Astrocyte (in vitro differentiated cells and primary cell): Measurements from ENCODE around the gene NKAIN2. TPM values are rescaled to one million over a fixed set of nuclear protein-coding genes. Genes with fewer than 3 reads are reported as not detected.

Experiments used
- DNase-seq: peaks from one replicate; pipeline ENCODE4 v3.0.0-alpha.2; 2010; ENCODE audit warnings: low read depth
- FAIRE-seq: peaks from 2 replicates; lab custom pipeline; 2011; peaks lifted over from hg19 to GRCh38; lab: Jason Lieb, UNC
- H2AFZ ChIP-seq: 2 replicates; pipeline ENCODE4 v1.6.0; 2012; ENCODE audit warnings: low read depth, low read length, inconsistent platforms
- H3K27ac ChIP-seq: 2 replicates; pipeline ENCODE4 v1.5.1; 2011; ENCODE audit warnings: low read depth, low read length, inconsistent platforms
- H3K27me3 ChIP-seq: 2 replicates; pipeline ENCODE4 v1.6.0; 2011; ENCODE audit warnings: low read length, inconsistent platforms; ENCODE audit not compliant: insufficient read depth
- H3K36me3 ChIP-seq: 2 replicates; pipeline ENCODE4 v1.5.1; 2011; ENCODE audit warnings: low read length, inconsistent platforms; ENCODE audit not compliant: insufficient read depth
- H3K4me1 ChIP-seq: 2 replicates; pipeline ENCODE4 v1.5.1; 2011; ENCODE audit warnings: low read length, inconsistent platforms; ENCODE audit not compliant: insufficient read depth
- H3K4me2 ChIP-seq: 2 replicates; pipeline ENCODE4 v1.6.0; 2012; ENCODE audit warnings: low read length, inconsistent platforms
- H3K4me3 ChIP-seq: 2 replicates; pipeline ENCODE4 v1.5.1; 2011; ENCODE audit warnings: low read depth, mild to moderate bottlenecking, low read length, inconsistent platforms; ENCODE audit not compliant: insufficient read depth
- H3K79me2 ChIP-seq: 2 replicates; pipeline ENCODE4 v1.6.0; 2012; ENCODE audit warnings: mild to moderate bottlenecking, low read length, inconsistent platforms; ENCODE audit not compliant: insufficient read depth
- H3K9ac ChIP-seq: 2 replicates; pipeline ENCODE4 v1.6.0; 2012; ENCODE audit warnings: mild to moderate bottlenecking, low read length, inconsistent platforms
- H3K9me3 ChIP-seq: 2 replicates; pipeline ENCODE4 v1.5.1; 2012; ENCODE audit warnings: low read depth, mild to moderate bottlenecking, low read length, inconsistent platforms; ENCODE audit not compliant: insufficient read depth
- H4K20me1 ChIP-seq: 2 replicates; pipeline ENCODE4 v1.6.0; 2012; ENCODE audit warnings: low read length, inconsistent platforms; ENCODE audit not compliant: insufficient read depth
- H3K27ac Mint-ChIP-seq: one replicate; pipeline ENCODE4 v1.8.0; 2021; ENCODE audit warnings: mild to moderate bottlenecking, mixed read lengths; ENCODE audit not compliant: unreplicated experiment
- H3K27me3 Mint-ChIP-seq: one replicate; pipeline ENCODE4 v1.8.0; 2021; ENCODE audit warnings: low read depth, mixed read lengths; ENCODE audit not compliant: unreplicated experiment
- H3K36me3 Mint-ChIP-seq: one replicate; pipeline ENCODE4 v1.8.0; 2021; ENCODE audit warnings: low read depth, mixed read lengths; ENCODE audit not compliant: unreplicated experiment
- H3K4me1 Mint-ChIP-seq: one replicate; pipeline ENCODE4 v1.8.0; 2021; ENCODE audit warnings: low read depth, mixed read lengths; ENCODE audit not compliant: unreplicated experiment
- H3K4me3 Mint-ChIP-seq: one replicate; pipeline ENCODE4 v1.8.0; 2021; ENCODE audit warnings: mild to moderate bottlenecking, moderate library complexity, mixed read lengths; ENCODE audit not compliant: unreplicated experiment
- H3K9me3 Mint-ChIP-seq: one replicate; pipeline ENCODE4 v1.8.0; 2021; ENCODE audit warnings: mild to moderate bottlenecking, mixed read lengths; ENCODE audit not compliant: unreplicated experiment
- CTCF ChIP-seq: IDR thresholded peaks from 2 replicates; pipeline ENCODE4 v1.5.1; 2011; ENCODE audit warnings: low read depth, mild to moderate bottlenecking, inconsistent platforms, low read length, moderate library complexity; ENCODE audit not compliant: insufficient read depth
- EZH2 ChIP-seq: IDR thresholded peaks from 2 replicates; pipeline ENCODE4 v1.6.1; 2012; ENCODE audit warnings: mild to moderate bottlenecking, low read length, inconsistent platforms; ENCODE audit not compliant: insufficient read depth
- total RNA-seq: library from RNA; stranded (reverse); gene quantifications from 2 replicates; pipeline ENCODE4 v1.2.1, GENCODE V29; 2021

The NKAIN2 gene
- total RNA-seq, 1 donor from 2014 or later = 0.07 TPM

- Histone ChIP-seq H3K36me3 (no peaks in the 10 kb centered on the region), H3K27ac (no peak overlapping the region), H2AFZ (no peak overlapping the region), H3K4me3 (no peak overlapping the region), H3K4me2 (no peak overlapping the region), H3K9me3 (no peaks in the 10 kb centered on the region), H3K79me2 (no peaks in the 10 kb centered on the region), H3K4me1 (no peaks in the 10 kb centered on the region), H4K20me1 (no peaks in the 10 kb centered on the region), H3K9ac (no peak overlapping the region), H3K27me3 (no peaks in the 10 kb centered on the region)
- FAIRE-seq (no peak), DNase-seq (no peak)
- Mint-ChIP-seq H3K36me3 (no peaks in the 10 kb centered on the region), H3K9me3 (no peaks in the 10 kb centered on the region), H3K4me3 (no peak overlapping the region), H3K27me3 (no peaks in the 10 kb centered on the region), H3K27ac (no peak overlapping the region), H3K4me1 (peaks cover 3% of the 10 kb centered on the region)
- TF ChIP-seq CTCF = no peak
- no peak for TF ChIP-seq EZH2
These were observed 138.2 kb downstream of the NKAIN2 start for GRCh38 chr6:123941855-123942254.

DNA sequence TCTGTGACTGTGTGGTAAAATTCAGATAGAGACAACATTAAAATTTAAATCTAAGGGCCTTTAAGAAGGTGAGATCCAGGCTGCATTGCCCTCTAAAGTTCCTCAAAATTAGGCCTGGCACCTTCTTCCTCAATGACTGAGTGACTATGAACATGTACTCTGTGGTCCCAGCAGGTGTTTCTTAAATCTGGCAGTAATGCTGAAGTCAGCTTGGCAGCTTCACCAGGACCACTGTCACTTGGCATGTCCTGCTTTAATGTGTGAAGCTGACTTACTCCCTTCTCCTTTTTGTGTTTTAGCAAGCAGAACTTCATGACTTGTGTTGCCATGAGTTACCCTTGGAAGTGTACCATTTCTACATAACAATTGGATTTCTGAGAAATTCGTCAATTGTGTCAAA lies 141.7 kb downstream of the NKAIN2 start:
- Histone ChIP-seq H3K36me3 (no peaks in the 10 kb centered on the region), H3K9me3 (no peaks in the 10 kb centered on the region), H3K4me2 (no peak overlapping the region), H3K9ac (no peak overlapping the region), H2AFZ (no peak overlapping the region), H3K79me2 (no peaks in the 10 kb centered on the region), H3K4me1 (no peaks in the 10 kb centered on the region), H3K4me3 (no peak overlapping the region), H4K20me1 (no peaks in the 10 kb centered on the region), H3K27ac (no peak overlapping the region), H3K27me3 (no peaks in the 10 kb centered on the region)
- Mint-ChIP-seq H3K36me3 (no peaks in the 10 kb centered on the region), H3K4me3 (no peak overlapping the region), H3K27ac (no peak overlapping the region), H3K4me1 (peaks cover 3% of the 10 kb centered on the region), H3K27me3 (no peaks in the 10 kb centered on the region), H3K9me3 (no peaks in the 10 kb centered on the region)
- no peak for FAIRE-seq
- DNase-seq = no peak
- TF ChIP-seq EZH2 = no peak
- no peak for TF ChIP-seq CTCF

GRCh38 chr6:123953920-123954319 lies 150.3 kb downstream of the NKAIN2 start:
- no peak overlapping the region for H3K4me3 Mint-ChIP-seq
- H3K9me3 Mint-ChIP-seq = peaks cover 3% of the 10 kb centered on the region
- H3K27ac Mint-ChIP-seq = no peak overlapping the region
- H3K4me1 Mint-ChIP-seq = no peaks in the 10 kb centered on the region
- no peak overlapping the region for H3K4me2 ChIP-seq
- no peaks in the 10 kb centered on the region for H3K4me1 ChIP-seq
- no peak overlapping the region for H2AFZ ChIP-seq
- H3K9me3 ChIP-seq = no peaks in the 10 kb centered on the region
- H3K27me3 Mint-ChIP-seq = no peaks in the 10 kb centered on the region
- H3K36me3 ChIP-seq = no peaks in the 10 kb centered on the region
- no peak overlapping the region for H3K27ac ChIP-seq
- H3K79me2 ChIP-seq = no peaks in the 10 kb centered on the region
- no peaks in the 10 kb centered on the region for H3K36me3 Mint-ChIP-seq
- TF ChIP-seq CTCF = no peak
- no peak for TF ChIP-seq EZH2
- H3K9ac ChIP-seq = no peak overlapping the region
- H4K20me1 ChIP-seq = no peaks in the 10 kb centered on the region
- DNase-seq (no peak), FAIRE-seq (no peak)
- H3K4me3 ChIP-seq = no peak overlapping the region
- no peaks in the 10 kb centered on the region for H3K27me3 ChIP-seq
